ENCODE measurements around the gene USP32.
A peak's percentile ranks its signal among the peaks of the same experiment; 100 is the strongest.

Gene USP32

GRCh38 chr17:60165971-60166370 is 226.0 kb downstream of the USP32 start:
- DNase-seq, result peak in 2 of 10 donors; percentile 9 to 22
- intact Hi-C loops (cut with DNase I), result no loop called here

- DNase-seq, result no peak
- intact Hi-C loops (cut with DNase I), result no loop called here
Observed at GRCh38 chr17:60165223-60165622, 226.7 kb downstream of the USP32 start.

- DNase-seq, result peak in 1 of 10 donors; percentile 19
- intact Hi-C loops (cut with DNase I), result no loop called here
Observed at GRCh38 chr17:60164697-60165096, 227.2 kb downstream of the USP32 start.

- intact Hi-C loops (cut with DNase I), result no loop called here
- peak in 1 of 10 donors; percentile 19 for DNase-seq
Observed at GRCh38 chr17:60164164-60164563, 227.8 kb downstream of the USP32 start.

- intact Hi-C loops (cut with DNase I), result no loop called here
- DNase-seq, result peak in 2 of 10 donors; percentile 49 to 63
Observed at GRCh38 chr17:60163108-60163784, 228.7 kb downstream of the USP32 start.

- intact Hi-C loops (cut with DNase I), result no loop called here
- DNase-seq, result peak in 7 of 10 donors; percentile 41 to 94 (median 58)
Observed at GRCh38 chr17:60161598-60162330, 230.2 kb downstream of the USP32 start.

- intact Hi-C loops (cut with DNase I), result no loop called here
- DNase-seq, result peak in 1 of 10 donors; percentile 63
Observed at GRCh38 chr17:60160829-60161501, 231.0 kb downstream of the USP32 start.

GRCh38 chr17:60159479-60159866 is 232.5 kb downstream of the USP32 start:
- peak in 1 of 10 donors; percentile 7 for DNase-seq
- intact Hi-C loops (cut with DNase I), result no loop called here

- intact Hi-C loops (cut with DNase I), result no loop called here
- DNase-seq, result peak in 2 of 10 donors; percentile 79 to 84
Observed at GRCh38 chr17:60158751-60159478, 233.0 kb downstream of the USP32 start.

GRCh38 chr17:60157487-60158040 is 234.4 kb downstream of the USP32 start:
- intact Hi-C loops (cut with DNase I), result no loop called here
- peak in 1 of 10 donors; percentile 77 for DNase-seq

- peak in 3 of 10 donors; percentile 35 to 89 (median 84) for DNase-seq
- intact Hi-C loops (cut with DNase I), result no loop called here
Observed at GRCh38 chr17:60156746-60157145, 235.2 kb downstream of the USP32 start.

GRCh38 chr17:60155815-60156214 is 236.1 kb downstream of the USP32 start:
- intact Hi-C loops (cut with DNase I), result no loop called here
- peak in 1 of 10 donors; percentile 34 for DNase-seq

GRCh38 chr17:60155427-60155814 is 236.5 kb downstream of the USP32 start:
- intact Hi-C loops (cut with DNase I), result no loop called here
- DNase-seq, result peak in 1 of 10 donors; percentile 20

- peak in 8 of 10 donors; percentile 32 to 91 (median 49) for DNase-seq
- intact Hi-C loops (cut with DNase I), result no loop called here
Observed at GRCh38 chr17:60154616-60155426, 237.1 kb downstream of the USP32 start.

- intact Hi-C loops (cut with DNase I), result no loop called here
Observed at GRCh38 chr17:60153606-60154390, 238.1 kb downstream of the USP32 start.

GRCh38 chr17:60151355-60151754 is 240.6 kb downstream of the USP32 start:
- DNase-seq, result no peak
- intact Hi-C loops (cut with DNase I), result no loop called here

More at GRCh38 chr17:60153606-60154390, 238.1 kb downstream of the USP32 start:
- peak in 2 of 10 donors; percentile 69 to 87 for DNase-seq

GRCh38 chr17:60149691-60150582 is 242.0 kb downstream of the USP32 start, which contains the start of gene CA4:
Gene CA4, plus strand, starts transcription at chr17:60149973. Its CDS starts 62 bp downstream, at chr17:60150035.
- DNase-seq, result peak in 1 of 10 donors; percentile 76
- intact Hi-C loops (cut with DNase I), result loop anchor here (10.0 kb wide), 1 partner anchor 285 kb away; no protein-coding TSS in a partner anchor
